Astrocyte of the hippocampus (primary cell): Measurements from ENCODE around the gene ADAT3.

Source experiments
- DNase-seq: peaks from one replicate; pipeline ENCODE4 v3.0.0; 2011; ENCODE audit warnings: low read depth, low spot score

Gene ADAT3

GRCh38 chr19:1956868-1957492 is 51.8 kb downstream of the ADAT3 start:
- no peak for DNase-seq

GRCh38 chr19:1957562-1958248 is 52.5 kb downstream of the ADAT3 start:
- DNase-seq = no peak

- DNase-seq = no peak
Observed at GRCh38 chr19:1959928-1960589, 54.9 kb downstream of the ADAT3 start.

- no peak for DNase-seq
Observed at GRCh38 chr19:1961000-1961883, 56.0 kb downstream of the ADAT3 start.

- no peak for DNase-seq
Observed at GRCh38 chr19:1962674-1963073, 57.5 kb downstream of the ADAT3 start.
